ENCODE results near the gene KIAA0319L.

KIAA0319L gene

GRCh38 chr1:35571263-35571662 lies 14.1 kb upstream of the KIAA0319L start:
- Histone ChIP-seq H4K20me1 (ENCODE audit: control insufficient read depth, insufficient read depth, low read depth, low read length) (0 out of 2 replicates have a peak, but pooled peaks cover 4% of the 10 kb centered on the region), H3F3A (ENCODE audit: control insufficient read depth, insufficient read depth) (peaks cover 4% of the 10 kb centered on the region; the same call in 1 of the 2 replicates), H3K27me3 (ENCODE audit: control insufficient read depth, low read length) (peaks cover 21% of the 10 kb centered on the region), H3K4me1 (ENCODE audit: control insufficient read depth, low read length) (no peaks in the 10 kb centered on the region; the same call in 1 of the 2 replicates), H3K4me3 (ENCODE audit: low read length) (no peak overlapping the region), H3K9me3 (ENCODE audit: control insufficient read depth, insufficient read depth, low read length) (no peaks in the 10 kb centered on the region), H3K9me2 (replicated peaks; ENCODE audit: control insufficient read depth, low read length) (no peaks in the 10 kb centered on the region), H3K36me3 (ENCODE audit: control insufficient read depth, low read length) (no peaks in the 10 kb centered on the region), H3K4me2 (ENCODE audit: low read length) (no peak overlapping the region), H3K79me2 (ENCODE audit: control insufficient read depth, low read length) (no peaks in the 10 kb centered on the region), H3K27ac (ENCODE audit: low read depth, low read length) (no peak overlapping the region)
- TF ChIP-seq EZH2phosphoT487 (IDR thresholded peaks at IDR 0.05; ENCODE audit: borderline replicate concordance, low read length) (no peak), CTCF (IDR thresholded peaks at IDR 0.05; ENCODE audit: low read depth, low read length, poor library complexity, severe bottlenecking) (no peak)

DNA sequence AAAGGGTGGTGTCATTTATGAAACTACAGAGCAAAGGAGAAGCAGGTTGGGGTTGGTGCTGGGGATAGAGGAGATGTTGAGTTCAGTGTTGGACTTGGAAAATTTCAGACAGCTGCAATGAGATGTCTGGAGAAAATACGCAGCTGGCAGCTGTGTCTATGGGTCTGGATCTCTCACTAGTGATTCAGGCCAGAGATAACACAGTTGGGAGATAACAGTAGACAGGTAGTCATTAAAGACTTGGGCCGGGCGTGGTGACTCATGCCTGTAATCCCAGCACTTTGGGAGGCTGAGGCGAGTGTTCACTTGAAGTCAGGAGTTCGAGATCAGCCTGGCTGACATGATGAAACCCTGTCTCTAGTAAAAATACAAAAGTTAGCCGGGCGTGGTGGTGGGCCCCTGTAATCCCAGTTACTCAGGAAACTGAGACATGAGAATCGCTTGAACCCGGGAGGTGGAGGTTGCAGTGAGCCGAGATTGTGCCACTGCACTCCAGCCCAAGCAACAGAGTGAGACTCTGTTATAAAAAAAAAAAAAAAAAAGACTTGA lies 13.5 kb upstream of the KIAA0319L start:
- Histone ChIP-seq H3K4me2 (ENCODE audit: low read length) (no peak overlapping the region), H4K20me1 (ENCODE audit: control insufficient read depth, insufficient read depth, low read depth, low read length) (0 out of 2 replicates have a peak, but pooled peaks cover 4% of the 10 kb centered on the region), H3F3A (ENCODE audit: control insufficient read depth, insufficient read depth) (peaks cover 3% of the 10 kb centered on the region; the same call in 1 of the 2 replicates), H3K4me1 (ENCODE audit: control insufficient read depth, low read length) (no peaks in the 10 kb centered on the region), H3K9me3 (ENCODE audit: control insufficient read depth, insufficient read depth, low read length) (no peaks in the 10 kb centered on the region), H3K9me2 (replicated peaks; ENCODE audit: control insufficient read depth, low read length) (no peaks in the 10 kb centered on the region), H3K36me3 (ENCODE audit: control insufficient read depth, low read length) (no peaks in the 10 kb centered on the region), H3K27ac (ENCODE audit: low read depth, low read length) (no peak overlapping the region), H3K79me2 (ENCODE audit: control insufficient read depth, low read length) (no peaks in the 10 kb centered on the region), H3K4me3 (ENCODE audit: low read length) (no peak overlapping the region), H3K27me3 (ENCODE audit: control insufficient read depth, low read length) (peaks cover 17% of the 10 kb centered on the region; the same call in 1 of the 2 replicates)
- TF ChIP-seq CTCF (IDR thresholded peaks at IDR 0.05; ENCODE audit: low read depth, low read length, poor library complexity, severe bottlenecking) (no peak), EZH2phosphoT487 (IDR thresholded peaks at IDR 0.05; ENCODE audit: borderline replicate concordance, low read length) (no peak)

- Histone ChIP-seq H3K4me2 (ENCODE audit: low read length) (no peak overlapping the region), H3K9me3 (ENCODE audit: control insufficient read depth, insufficient read depth, low read length) (no peaks in the 10 kb centered on the region), H4K20me1 (ENCODE audit: control insufficient read depth, insufficient read depth, low read depth, low read length) (peaks cover 6% of the 10 kb centered on the region; the same call in 1 of the 2 replicates), H3K27ac (ENCODE audit: low read depth, low read length) (no peak overlapping the region), H3K27me3 (ENCODE audit: control insufficient read depth, low read length) (peaks cover 14% of the 10 kb centered on the region; the same call in 1 of the 2 replicates), H3K4me1 (ENCODE audit: control insufficient read depth, low read length) (no peaks in the 10 kb centered on the region), H3K9me2 (replicated peaks; ENCODE audit: control insufficient read depth, low read length) (no peaks in the 10 kb centered on the region), H3K36me3 (ENCODE audit: control insufficient read depth, low read length) (peaks cover 4% of the 10 kb centered on the region), H3F3A (ENCODE audit: control insufficient read depth, insufficient read depth) (no peaks in the 10 kb centered on the region), H3K79me2 (ENCODE audit: control insufficient read depth, low read length) (no peaks in the 10 kb centered on the region), H3K4me3 (ENCODE audit: low read length) (no peak overlapping the region)
- TF ChIP-seq EZH2phosphoT487 (IDR thresholded peaks at IDR 0.05; ENCODE audit: borderline replicate concordance, low read length) (no peak), CTCF (IDR thresholded peaks at IDR 0.05; ENCODE audit: low read depth, low read length, poor library complexity, severe bottlenecking) (no peak)
Measured at GRCh38 chr1:35569936-35570335, 12.7 kb upstream of the KIAA0319L start.

Data from DOHH2 (cell line).